GM23248 (cell line): ENCODE results near the gene NT5E. TPM values are rescaled to one million over a fixed set of nuclear protein-coding genes. Genes with fewer than 3 reads are reported as not detected.

ENCODE experiments used
- DNase-seq: peaks from one replicate; pipeline ENCODE4 v3.0.0-alpha.2; 2015
- H2AFZ ChIP-seq: fragments of 200-600 bp; sonication (generic); 2 replicates; pipeline ENCODE4 v1.6.1; 2016; ENCODE audit warnings: antibody characterized with exemption
- H3F3A ChIP-seq: fragments of 200-600 bp; sonication (generic); 2 replicates; pipeline ENCODE4 v1.6.1; 2016; ENCODE audit warnings: mild to moderate bottlenecking, antibody characterized with exemption, mixed run types; ENCODE audit not compliant: insufficient read depth
- H3K27ac ChIP-seq: fragments of 200-600 bp; sonication (generic); 2 replicates; pipeline ENCODE4 v1.5.1; 2016; ENCODE audit warnings: mild to moderate bottlenecking
- H3K27me3 ChIP-seq: fragments of 200-600 bp; sonication (generic); replicated peaks from 2 replicates; pipeline ENCODE4 v1.6.1; 2016; ENCODE audit warnings: mild to moderate bottlenecking; ENCODE audit not compliant: insufficient read depth
- H3K36me3 ChIP-seq: fragments of 200-600 bp; sonication (generic); 2 replicates; pipeline ENCODE4 v1.6.1; 2016; ENCODE audit warnings: low read depth, mild to moderate bottlenecking
- H3K4me1 ChIP-seq: fragments of 200-600 bp; sonication (generic); 2 replicates; pipeline ENCODE4 v1.6.1; 2016; ENCODE audit warnings: mild to moderate bottlenecking; ENCODE audit not compliant: insufficient read depth
- H3K4me2 ChIP-seq: fragments of 200-600 bp; sonication (generic); one replicate; pipeline ENCODE4 v1.6.1; 2016; ENCODE audit warnings: mild to moderate bottlenecking; ENCODE audit not compliant: unreplicated experiment
- H3K4me3 ChIP-seq: fragments of 200-600 bp; sonication (generic); 2 replicates; pipeline ENCODE4 v1.5.1; 2016; ENCODE audit warnings: mild to moderate bottlenecking
- H3K79me2 ChIP-seq: fragments of 200-600 bp; sonication (generic); 2 replicates; pipeline ENCODE4 v1.6.1; 2016; ENCODE audit warnings: mild to moderate bottlenecking; ENCODE audit not compliant: insufficient read depth
- H3K9ac ChIP-seq: fragments of 200-600 bp; sonication (generic); 2 replicates; pipeline ENCODE4 v1.6.1; 2016; ENCODE audit warnings: mild to moderate bottlenecking
- H3K9me2 ChIP-seq: fragments of 200-600 bp; sonication (generic); 2 replicates; pipeline ENCODE4 v1.6.1; 2016; ENCODE audit warnings: mixed run types, mild to moderate bottlenecking, moderate library complexity; ENCODE audit not compliant: insufficient read depth
- H3K9me3 ChIP-seq: fragments of 200-600 bp; sonication (generic); one replicate; pipeline ENCODE4 v1.6.1; 2017; ENCODE audit warnings: low read depth
- H4K20me1 ChIP-seq: fragments of 200-600 bp; sonication (generic); 2 replicates; pipeline ENCODE4 v1.6.0; 2016; ENCODE audit not compliant: insufficient read depth
- EZH2 ChIP-seq: fragments of 200-600 bp; sonication (generic); IDR thresholded peaks from 2 replicates; pipeline ENCODE4 v1.6.1; 2018; ENCODE audit warnings: antibody characterized with exemption, mild to moderate bottlenecking; ENCODE audit not compliant: insufficient read depth, poor library complexity, severe bottlenecking
- EZH2phosphoT487 ChIP-seq: fragments of 200-600 bp; sonication (generic); IDR thresholded peaks from 2 replicates; pipeline ENCODE4 v1.6.1; 2018; ENCODE audit warnings: antibody characterized with exemption, moderate library complexity, mild to moderate bottlenecking, low read depth; ENCODE audit not compliant: insufficient read depth
- WGBS, 2 experiments: methylation state at CpG; one replicate each; pipeline ENCODE4 v1.1.6; 2015 to 2017; ENCODE audit warnings: low lambda C conversion rate in 2 of 2, low coverage in 1 of 2; ENCODE audit errors: missing lambda C conversion rate in 2 of 2; 5-methylcytosine and 5-hydroxymethylcytosine counted together
- in situ Hi-C: fragments of 300-500 bp; cut with MboI; formaldehyde crosslinking; loops from 2 replicates; pipeline ENCODE4 v1.15.0; 2020
- polyA plus RNA-seq: library from polyadenylated mRNA; unstranded; fragments of >200 nt; fragmentation: Nextera tagmentation; extraction: Ambion mirVana; gene quantifications from 2 replicates; pipeline ENCODE4 v1.2.1, GENCODE V29; 2016
- total RNA-seq: library from RNA; depleted of rRNA; stranded (reverse); fragments of >200 nt; shearing (Covaris generic); gene quantifications from 2 replicates; pipeline ENCODE4 v1.2.3, GENCODE V29; 2014; rRNA removed

The NT5E gene
- total RNA-seq (264 and 293 TPM in 2 replicates), polyA plus RNA-seq (201 and 205 TPM in 2 replicates)

- no peaks in the 10 kb centered on the region for H3K27me3 ChIP-seq
- peak within 1 kb of the TSS; percentile 76 for H2AFZ ChIP-seq
- peak within 1 kb of the TSS; percentile 96 for H3K4me3 ChIP-seq
- H3K27ac ChIP-seq = peak within 1 kb of the TSS; percentile 88
- in situ Hi-C loops = no loop called here
- H3K9me3 ChIP-seq = no peaks in the 10 kb centered on the region
- H3K4me2 ChIP-seq = peak within 1 kb of the TSS; percentile 93
- H4K20me1 ChIP-seq = 0 out of 2 replicates have a peak, but pooled peaks cover 8% of the 10 kb centered on the region
- H3K79me2 ChIP-seq = peaks cover 75% of the 10 kb centered on the region
- peak; percentile 90 for DNase-seq
- peaks cover 45% of the 10 kb centered on the region for H3K4me1 ChIP-seq
- H3K9me2 ChIP-seq = no peaks in the 10 kb centered on the region
- H3K36me3 ChIP-seq = peaks cover 13% of the 10 kb centered on the region; the same call in 1 of the 2 replicates
- peak within 1 kb of the TSS; percentile 91 for H3K9ac ChIP-seq
- WGBS, 2 experiments = 1% methylated on average over 80 to 86 of the region's 92 CpGs
- no peak for TF ChIP-seq EZH2
- no peak for TF ChIP-seq EZH2phosphoT487
- H3F3A ChIP-seq = peaks cover 45% of the 10 kb centered on the region
Observed at GRCh38 chr6:85449818-85450759, at the start of gene NT5E. TSS of gene NT5E (plus strand) at chr6:85450083. CDS start at chr6:85450140, 57 bp downstream.

GRCh38 chr6:85400331-85400730 is 49.6 kb upstream of the NT5E start:
- TF ChIP-seq EZH2phosphoT487 (no peak), EZH2 (no peak)
- Histone ChIP-seq H3K9me2 (no peaks in the 10 kb centered on the region), H3K9ac (no peak overlapping the region), H3K79me2 (no peaks in the 10 kb centered on the region), H4K20me1 (no peaks in the 10 kb centered on the region), H3K27ac (no peak overlapping the region), H3K4me2 (no peak overlapping the region), H2AFZ (no peak overlapping the region), H3F3A (peaks cover 34% of the 10 kb centered on the region), H3K36me3 (no peaks in the 10 kb centered on the region), H3K9me3 (no peaks in the 10 kb centered on the region), H3K4me3 (no peak overlapping the region), H3K27me3 (no peaks in the 10 kb centered on the region), H3K4me1 (peaks cover 43% of the 10 kb centered on the region)
- in situ Hi-C loops = no loop called here
- 94 to 98% methylated on average over 4 of the region's 4 CpGs for WGBS, 2 experiments
- no peak for DNase-seq

GRCh38 chr6:85401186-85402021 is 48.5 kb upstream of the NT5E start:
- no peaks in the 10 kb centered on the region for H3K9me2 ChIP-seq
- no peak overlapping the region for H3K9ac ChIP-seq
- H3F3A ChIP-seq = peaks cover 45% of the 10 kb centered on the region
- H3K9me3 ChIP-seq = no peaks in the 10 kb centered on the region
- peak overlapping the region; percentile 97; the same call in 1 of the 2 replicates for H3K27ac ChIP-seq
- no peaks in the 10 kb centered on the region for H3K36me3 ChIP-seq
- TF ChIP-seq EZH2 (no peak), EZH2phosphoT487 (no peak)
- H3K4me3 ChIP-seq = no peak overlapping the region
- DNase-seq = no peak
- peak overlapping the region; percentile 57 for H2AFZ ChIP-seq
- in situ Hi-C loops = no loop called here
- H3K4me2 ChIP-seq = no peak overlapping the region
- no peaks in the 10 kb centered on the region for H3K79me2 ChIP-seq
- 77 to 78% methylated on average over 6 of the region's 6 CpGs for WGBS, 2 experiments
- H4K20me1 ChIP-seq = no peaks in the 10 kb centered on the region
- H3K27me3 ChIP-seq = no peaks in the 10 kb centered on the region
- peaks cover 52% of the 10 kb centered on the region for H3K4me1 ChIP-seq

DNA sequence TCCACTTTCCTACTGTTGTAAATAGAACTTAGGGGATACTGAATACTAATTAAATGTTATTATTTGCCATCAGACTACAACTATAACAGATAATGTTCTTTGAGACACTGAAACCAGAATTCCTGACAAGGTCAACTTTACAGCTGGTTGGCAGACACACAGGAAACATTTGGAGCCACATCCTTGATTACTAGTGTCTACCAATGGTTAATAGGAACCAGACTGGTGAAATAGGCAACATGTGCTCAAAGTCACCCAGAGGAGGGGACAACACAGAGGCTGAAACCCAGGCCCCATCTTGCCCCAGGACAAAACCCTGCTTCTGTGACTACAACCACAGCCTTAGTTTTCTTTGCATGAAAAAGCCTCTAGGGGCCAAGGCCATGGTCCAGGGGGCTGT is 47.8 kb upstream of the NT5E start:
- Histone ChIP-seq H2AFZ (peak overlapping the region; percentile 57), H3F3A (peaks cover 51% of the 10 kb centered on the region), H3K4me2 (no peak overlapping the region), H4K20me1 (no peaks in the 10 kb centered on the region), H3K27ac (peak overlapping the region; percentile 97), H3K4me1 (peaks cover 58% of the 10 kb centered on the region), H3K36me3 (no peaks in the 10 kb centered on the region), H3K4me3 (no peak overlapping the region), H3K9ac (no peak overlapping the region), H3K79me2 (no peaks in the 10 kb centered on the region), H3K9me3 (no peaks in the 10 kb centered on the region), H3K27me3 (no peaks in the 10 kb centered on the region), H3K9me2 (no peaks in the 10 kb centered on the region)
- no peak for DNase-seq
- no peak for TF ChIP-seq EZH2
- no peak for TF ChIP-seq EZH2phosphoT487
- in situ Hi-C loops = no loop called here
